MM.1S (cell line): ENCODE results near the gene RCN1.

Experiments used
- CTCF ChIP-seq: fragments of 300-600 bp; sonication (generic); IDR thresholded peaks from 2 replicates; pipeline ENCODE4 v1.5.1; 2016; ENCODE audit warnings: antibody characterized with exemption, low read length, mixed read lengths
- EZH2 ChIP-seq: fragments of 300-600 bp; sonication (generic); optimal IDR thresholded peaks from 2 replicates; pipeline ENCODE3; 2017; ENCODE audit warnings: low read depth, mild to moderate bottlenecking, antibody characterized with exemption, low read length, mixed read lengths

- no peak for TF ChIP-seq CTCF
- no peak for TF ChIP-seq EZH2
Observed at GRCh38 chr11:32090545-32091370, at the start of gene RCN1.
